ENCODE measurements around the gene JCAD. TPM values are rescaled to one million over a fixed set of nuclear protein-coding genes. Genes with fewer than 3 reads are reported as not detected.
"Not testable (repeated sequence)": the region's sequence is repeated elsewhere in the genome, so short reads cannot be mapped to it uniquely, and the experiment has no call there.

The JCAD gene
- total RNA-seq, 1 donor from 2014 or later, result 0.78 TPM

DNA sequence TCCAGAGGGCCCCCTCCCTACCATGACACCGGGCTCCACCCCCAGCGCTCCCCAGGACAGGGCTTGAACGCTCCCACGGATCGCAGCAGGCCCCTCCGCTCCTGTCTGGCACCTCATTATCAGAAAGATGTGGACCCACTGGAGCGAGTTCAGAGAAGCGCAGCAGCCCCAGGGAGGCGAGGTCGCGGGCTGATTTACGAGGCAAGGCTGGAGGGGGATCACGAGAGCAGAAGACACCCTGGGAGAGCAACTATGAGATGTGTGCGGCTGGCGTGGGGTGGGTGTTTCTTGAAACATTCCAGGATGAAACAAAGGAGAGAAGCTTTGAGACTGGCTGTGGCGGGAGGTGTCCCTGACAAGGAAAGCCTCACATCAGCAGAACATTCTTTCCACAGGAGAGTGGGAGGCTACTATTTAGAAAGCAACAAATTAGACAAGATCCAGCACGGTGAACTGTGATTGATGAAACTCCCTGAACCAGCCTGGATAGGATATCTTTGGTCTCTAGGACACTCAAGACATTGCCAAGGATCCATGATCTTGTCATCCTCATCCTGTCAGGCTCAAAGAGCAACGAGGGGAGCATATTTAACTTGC is 66.0 kb downstream of the JCAD start:
- intact Hi-C loops (cut with micrococcal nuclease), result no loop called here

DNA sequence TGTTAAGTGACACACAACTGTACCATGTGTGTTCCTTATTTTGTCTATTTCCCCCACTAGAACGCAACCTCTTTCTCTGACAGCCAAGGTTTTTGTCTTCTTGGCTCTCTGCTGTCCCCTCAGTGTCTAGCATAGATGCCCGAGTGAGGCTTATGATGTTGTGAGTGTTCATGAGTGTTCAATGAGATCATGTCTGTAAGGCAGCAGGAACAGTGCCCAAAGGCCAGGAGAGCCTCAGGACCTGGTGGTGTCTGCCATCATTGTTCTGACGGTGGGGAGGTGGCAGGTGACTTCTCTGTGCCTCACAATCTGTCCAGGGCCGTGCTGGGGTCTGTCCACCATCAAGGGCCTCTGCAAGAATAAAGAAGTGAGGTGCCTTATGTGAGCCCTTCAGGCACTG is 66.5 kb downstream of the JCAD start:
- intact Hi-C loops (cut with micrococcal nuclease), result no loop called here

DNA sequence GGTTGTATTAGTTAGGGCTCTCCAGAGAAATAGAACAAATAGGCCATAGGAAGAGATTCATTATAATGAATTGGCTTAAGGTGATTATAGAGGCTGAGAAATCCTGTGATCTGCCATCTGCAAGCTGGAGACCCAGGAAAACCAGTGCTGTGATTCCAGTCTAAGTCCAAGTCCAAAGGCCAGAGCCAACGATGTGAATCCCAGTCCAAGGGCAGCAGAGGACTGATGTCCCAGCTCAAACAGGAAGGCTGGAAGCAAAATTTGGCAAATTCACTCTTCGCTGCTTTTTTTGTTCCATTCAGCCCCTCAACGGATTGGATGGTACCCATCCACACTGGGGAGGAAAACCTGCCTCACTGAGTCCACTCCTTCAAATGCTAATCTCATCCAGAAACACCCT is 68.0 kb downstream of the JCAD start:
- intact Hi-C loops (cut with micrococcal nuclease), result no loop called here

DNA sequence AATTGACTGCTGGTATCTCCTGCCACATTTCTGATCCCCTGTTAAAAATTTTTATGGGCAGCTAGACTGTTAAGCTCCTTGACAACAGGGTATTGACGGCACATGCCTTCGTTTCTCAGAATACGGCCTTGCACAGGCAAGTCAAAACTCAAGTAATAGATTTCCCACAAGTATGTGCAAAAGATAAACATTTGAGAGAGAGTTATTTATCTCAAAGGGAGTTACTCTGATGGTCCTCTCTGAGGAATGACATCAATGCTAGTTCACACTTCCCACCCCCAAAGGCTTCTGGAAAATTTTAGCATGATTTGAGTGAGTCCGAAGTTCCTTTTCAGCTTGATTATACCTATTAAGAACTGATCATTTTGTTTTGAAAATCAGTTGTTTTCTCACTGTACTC is 71.9 kb downstream of the JCAD start:
- intact Hi-C loops (cut with micrococcal nuclease), result no loop called here

DNA sequence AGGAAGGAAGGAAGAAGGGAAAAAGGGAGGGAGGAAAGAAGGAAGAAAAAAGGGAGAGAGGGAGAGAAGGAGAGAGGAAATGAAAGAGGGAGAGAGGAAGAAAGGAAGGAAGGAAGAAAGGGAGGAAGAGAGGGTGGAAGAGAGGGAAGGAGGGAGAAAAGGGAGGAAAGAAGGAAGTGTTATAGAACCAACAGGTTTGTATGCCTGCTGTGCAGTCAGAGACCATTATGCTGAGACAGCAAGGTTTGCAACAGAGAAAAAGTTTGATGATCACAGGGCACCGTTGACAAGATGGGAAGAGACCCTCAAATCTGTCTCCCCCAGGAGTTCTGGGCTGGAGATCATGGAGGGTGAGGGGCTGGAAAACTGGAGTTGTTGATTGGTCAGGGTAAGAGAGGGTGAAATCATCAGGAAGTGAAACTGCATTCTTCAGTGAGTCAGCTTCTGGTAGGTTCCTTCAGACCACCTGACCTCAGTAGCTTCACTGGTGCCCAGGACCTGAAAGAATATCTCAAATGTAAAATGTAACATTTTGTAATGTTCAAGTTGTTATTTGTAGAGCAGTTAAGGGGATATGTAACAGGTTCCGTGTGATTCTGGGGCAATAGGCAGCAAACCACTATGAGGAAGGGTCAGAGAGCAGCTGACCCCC is 76.3 kb downstream of the JCAD start:
- intact Hi-C loops (cut with micrococcal nuclease), result no loop called here

DNA sequence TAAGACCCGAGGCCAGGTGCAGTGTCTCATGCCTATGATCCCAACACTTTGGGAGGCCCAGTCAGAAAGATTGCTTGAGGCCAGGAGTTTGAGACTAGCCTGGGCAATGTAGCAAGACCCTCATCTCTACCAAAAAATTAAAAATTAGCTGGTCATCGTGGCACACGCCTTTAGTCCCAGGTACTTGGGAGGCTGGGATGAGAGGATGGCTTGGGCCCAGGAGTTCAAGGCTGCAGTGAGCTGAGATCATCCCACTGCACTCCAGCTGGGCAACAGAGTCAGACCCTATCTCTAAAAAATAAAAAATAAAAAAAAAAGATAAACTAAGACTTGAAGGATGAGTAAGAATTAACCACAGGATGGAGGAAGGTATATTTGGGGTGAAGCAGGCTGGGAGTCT is 77.9 kb downstream of the JCAD start:
- intact Hi-C loops (cut with micrococcal nuclease), result no loop called here

DNA sequence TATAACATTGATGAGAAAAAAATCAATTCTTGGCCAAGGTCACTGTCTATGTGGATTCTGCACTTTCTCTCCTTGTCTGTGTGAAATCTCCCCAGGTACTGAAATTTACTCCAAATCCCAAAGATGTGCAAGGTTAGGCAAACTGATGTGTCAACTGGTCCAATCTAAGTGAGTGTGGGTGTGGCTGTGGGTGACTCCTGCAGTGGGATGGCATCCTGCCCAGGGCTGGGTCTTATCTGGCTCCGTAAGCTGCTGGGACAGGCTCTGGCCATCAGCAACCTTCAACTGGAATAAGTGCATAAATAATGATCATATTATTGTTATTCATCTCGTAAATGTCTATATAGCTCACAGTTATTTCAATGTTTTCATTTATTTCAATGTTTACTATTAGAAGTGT is 79.3 kb downstream of the JCAD start:
- intact Hi-C loops (cut with micrococcal nuclease), result no loop called here

DNA sequence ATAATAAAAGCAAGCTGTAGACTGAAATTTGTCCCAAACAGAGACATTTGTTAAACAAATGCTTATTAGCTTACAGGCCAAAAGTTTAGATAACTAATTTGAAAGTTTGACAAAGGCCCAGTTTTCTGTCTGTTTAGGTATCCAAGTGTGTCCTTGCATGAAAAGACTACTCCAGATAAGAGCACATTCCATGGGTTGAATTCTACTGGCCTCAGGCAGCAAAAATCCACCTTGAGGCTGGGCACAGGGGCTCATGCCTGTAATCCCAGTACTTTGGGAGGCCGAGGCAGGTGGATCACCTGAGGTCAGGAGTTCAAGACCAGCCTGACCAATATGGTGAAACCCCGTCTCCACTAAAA is 80.0 kb downstream of the JCAD start:
- intact Hi-C loops (cut with micrococcal nuclease), result not testable (repeated sequence)

DNA sequence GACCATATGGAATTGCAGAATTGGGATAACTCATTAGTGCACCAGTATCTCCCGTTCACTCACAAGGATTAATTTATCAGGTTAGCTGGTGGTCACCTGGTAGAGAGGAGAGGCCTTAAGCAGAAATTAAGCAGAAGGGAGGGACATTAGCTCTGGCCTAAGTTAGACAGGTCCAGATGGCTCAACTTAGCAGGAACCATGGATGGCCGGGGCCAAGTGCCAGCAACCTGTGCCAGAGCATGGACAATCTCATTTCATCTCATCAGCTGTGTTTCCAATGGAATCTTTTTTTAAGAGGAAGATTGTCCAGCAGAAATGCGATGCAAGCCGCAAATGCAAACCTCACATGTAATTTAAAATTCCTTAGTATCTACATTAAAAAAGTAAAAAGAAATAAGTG is 82.2 kb downstream of the JCAD start:
- intact Hi-C loops (cut with micrococcal nuclease), result no loop called here

DNA sequence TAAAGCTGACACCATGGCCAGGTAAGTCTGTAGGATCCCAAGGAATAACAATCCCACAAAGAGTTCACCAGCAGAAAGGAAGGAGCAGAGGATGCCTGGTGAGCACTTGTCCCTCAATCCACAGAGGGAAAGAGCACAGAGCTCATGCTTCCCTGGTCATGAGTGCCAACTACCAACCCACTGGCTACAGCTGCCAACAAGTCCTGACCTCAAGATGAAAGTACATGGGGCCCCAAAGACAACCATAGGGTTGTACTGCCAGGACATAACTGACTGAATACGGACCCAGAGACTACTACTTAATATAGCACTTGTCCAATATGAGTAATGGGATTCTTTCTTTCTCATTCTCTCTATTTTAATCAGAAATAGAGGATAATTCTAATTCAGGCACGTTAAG is 83.3 kb downstream of the JCAD start:
- intact Hi-C loops (cut with micrococcal nuclease), result no loop called here

DNA sequence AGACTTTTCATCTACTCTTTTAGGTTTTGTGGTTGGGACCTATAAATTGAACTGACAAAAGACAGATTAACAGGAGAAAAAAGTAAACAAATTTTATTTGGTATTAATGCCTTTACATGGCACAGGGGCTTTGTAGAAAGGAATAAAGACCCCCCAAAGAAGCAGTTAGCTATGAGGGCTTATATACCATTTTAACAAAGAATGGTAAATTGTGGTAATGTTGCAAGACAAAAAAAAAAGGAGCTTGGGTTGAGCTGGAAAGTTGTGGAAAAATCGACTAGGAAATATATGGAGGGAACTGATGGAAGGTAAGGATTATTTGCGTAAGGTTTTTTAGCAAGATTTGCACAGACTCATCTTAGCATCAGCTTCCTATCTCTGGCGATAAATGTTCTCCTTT is 84.6 kb downstream of the JCAD start:
- intact Hi-C loops (cut with micrococcal nuclease), result no loop called here

DNA sequence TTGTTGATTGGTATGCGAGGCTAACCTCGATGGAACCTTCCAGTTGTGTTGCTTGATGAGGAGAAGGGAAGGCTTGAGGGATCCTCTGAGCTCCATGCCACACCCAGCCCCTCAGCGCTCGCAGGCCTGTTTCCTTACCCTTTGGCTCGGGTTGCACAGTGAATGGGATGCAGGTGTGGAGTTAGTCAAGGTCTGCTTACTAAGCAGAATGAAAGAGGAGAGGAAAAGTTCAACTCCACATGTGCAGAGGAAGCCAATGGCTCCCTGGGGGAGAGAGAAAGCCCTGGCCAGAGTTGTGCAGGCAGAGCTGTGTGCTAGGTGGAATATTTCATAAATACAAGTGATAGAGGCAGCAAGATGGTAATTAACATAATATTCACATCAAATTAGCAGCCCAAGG is 85.5 kb downstream of the JCAD start:
- intact Hi-C loops (cut with micrococcal nuclease), result no loop called here

DNA sequence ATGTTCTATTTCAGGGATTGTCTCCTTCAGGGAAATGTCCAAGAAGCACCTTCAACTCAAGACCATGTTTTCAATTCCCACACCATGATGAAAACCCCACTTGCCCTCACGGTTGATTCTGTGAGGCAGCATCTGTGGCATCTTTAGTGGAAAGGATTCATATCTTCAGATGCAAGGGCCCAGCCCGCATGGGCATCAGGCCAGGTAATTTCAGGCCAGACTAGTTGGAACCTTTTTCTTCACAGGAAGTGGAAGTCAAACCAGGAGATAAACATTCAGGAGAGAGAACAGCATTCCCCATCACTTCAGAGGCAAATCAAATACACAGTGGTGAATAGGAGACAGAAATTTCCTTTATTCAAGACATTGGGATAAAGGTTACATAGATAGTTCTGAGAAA is 88.8 kb downstream of the JCAD start:
- intact Hi-C loops (cut with micrococcal nuclease), result no loop called here

DNA sequence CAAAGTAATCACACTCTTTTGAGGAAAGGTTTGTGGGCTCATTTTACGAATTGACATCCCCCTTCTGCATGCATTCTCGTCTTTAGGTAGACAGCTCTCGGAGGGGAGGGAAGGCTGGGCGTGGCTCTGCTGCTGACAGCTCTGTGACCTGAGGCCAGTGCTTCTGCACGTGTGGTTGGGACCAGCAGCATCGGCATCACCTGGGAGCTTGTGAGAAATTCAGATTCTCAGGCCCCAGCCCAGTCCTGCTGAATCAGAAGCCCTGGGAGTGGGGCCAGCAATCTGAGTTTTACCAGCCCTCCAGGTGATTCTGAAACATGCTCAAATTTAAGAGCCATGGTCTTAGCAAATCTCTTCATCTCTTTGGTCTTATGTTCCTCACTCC is 89.4 kb downstream of the JCAD start:
- intact Hi-C loops (cut with micrococcal nuclease), result no loop called here

DNA sequence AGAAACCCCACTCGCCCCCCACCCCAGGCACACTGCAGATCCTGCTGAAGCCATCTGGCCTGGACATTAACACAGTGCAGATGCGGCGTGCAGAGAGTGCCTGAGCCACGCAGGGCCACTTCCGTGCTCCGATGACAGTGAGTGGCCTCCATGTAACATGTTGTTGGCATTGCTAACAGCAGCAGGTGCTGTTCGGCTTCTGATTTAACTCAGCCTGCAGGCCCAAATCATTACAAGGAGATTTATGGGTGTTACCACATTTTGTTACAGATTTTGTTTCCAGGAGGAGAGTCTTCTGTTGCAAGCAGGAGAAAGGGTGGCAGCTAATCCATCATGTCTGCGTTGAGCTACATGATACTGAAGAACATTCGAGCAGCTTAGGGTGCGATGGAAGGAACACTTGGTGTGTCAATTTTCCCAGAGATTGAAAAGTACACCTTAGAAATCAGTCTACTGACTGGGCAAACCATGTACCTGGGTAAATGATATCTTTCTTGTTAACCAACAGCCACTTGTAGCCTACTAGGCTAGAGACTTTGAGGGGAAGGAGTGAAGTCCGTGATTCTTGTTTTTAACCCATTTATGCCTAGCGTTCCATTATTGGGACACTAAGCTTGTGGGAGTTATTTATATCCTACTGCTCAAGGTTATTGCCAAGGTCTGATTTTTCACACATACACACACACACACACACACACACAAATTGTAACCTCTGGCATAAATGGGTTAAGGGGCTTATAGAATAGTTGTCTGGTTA is 90.0 kb downstream of the JCAD start:
- intact Hi-C loops (cut with micrococcal nuclease), result no loop called here

DNA sequence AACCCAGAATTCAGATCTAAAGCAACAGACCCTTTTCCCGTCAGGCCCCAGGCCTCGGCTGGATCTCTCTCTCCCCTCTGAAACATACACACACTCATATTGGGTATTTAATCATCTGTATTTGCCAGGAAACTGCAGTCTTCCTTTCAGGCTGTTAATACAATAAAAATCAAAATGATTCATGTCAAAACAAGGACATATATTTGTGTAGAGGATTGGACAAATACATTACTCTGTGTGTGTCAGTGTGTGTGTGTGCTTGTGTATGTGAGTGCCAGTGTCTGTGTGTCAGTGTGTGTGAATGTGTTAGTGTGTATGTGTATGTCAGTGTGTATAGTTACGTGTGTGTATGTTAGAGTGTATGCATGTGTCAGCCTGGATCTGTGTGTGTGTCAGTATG is 90.8 kb downstream of the JCAD start:
- intact Hi-C loops (cut with micrococcal nuclease), result no loop called here

DNA sequence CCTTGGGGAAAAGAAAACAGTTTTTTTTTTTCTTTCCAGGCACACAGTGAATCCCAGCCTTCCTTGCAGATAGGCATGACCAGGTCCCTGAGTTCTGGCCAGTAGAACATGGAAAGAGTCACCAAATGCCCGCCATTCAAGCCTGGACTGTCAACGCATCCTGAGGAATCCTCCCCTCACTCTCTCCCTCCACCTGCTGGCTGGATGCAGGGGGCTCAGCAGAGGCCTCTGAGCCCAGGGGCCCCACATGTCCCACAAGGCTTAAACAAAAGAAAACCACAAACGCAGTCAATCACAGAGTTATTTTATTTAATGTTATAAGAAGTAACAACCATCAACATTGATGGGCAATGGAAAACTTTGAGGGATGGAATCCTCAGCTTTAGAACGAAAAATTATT is 93.1 kb downstream of the JCAD start:
- intact Hi-C loops (cut with micrococcal nuclease), result no loop called here

All from T-helper 1 cell treated with Interleukin-12 subunit alpha and Interleukin-12 subunit beta and Interleukin-4 antibody, amounts not matched to agents 30 ng/mL and 1 ng/mL, for 36 hours (primary cell).